ENCODE measurements around the gene P2RX2.

P2RX2 gene

GRCh38 chr12:132614861-132615578 lies 3.6 kb upstream of the P2RX2 start:
- H3K4ac ChIP-seq (ENCODE audit: low read length) = no peak overlapping the region
- H3K9me3 ChIP-seq (replicated peaks in 1 of 2; ENCODE audit: control insufficient read depth in 2 of 2, insufficient read depth in 1 of 2, low read depth in 1 of 2, low read length in 2 of 2) = peaks cover 28 to 31% of the 10 kb centered on the region in 2 donors
- no peak overlapping the region for H3K27ac ChIP-seq (replicated peaks; ENCODE audit: low read length)
- no peak overlapping the region for H2AK5ac ChIP-seq (ENCODE audit: low read depth, low read length)
- no CpG with 5 or more reads among the region's 18 CpGs for WGBS, 2 donors (ENCODE audit: extremely low coverage in 2 of 2, insufficient read length in 2 of 2, insufficient replicate concordance in 1 of 2)
- no peak overlapping the region for H3K4me2 ChIP-seq (ENCODE audit: insufficient read depth, low read length, poor library complexity, severe bottlenecking)
- DNase-seq (ENCODE audit: low spot score) = peak; percentile 81
- H3K4me3 ChIP-seq (ENCODE audit: low read length in 2 of 2) = no peak overlapping the region
- peak overlapping the region; percentile 16 for H2BK12ac ChIP-seq (ENCODE audit: low read length)
- no peak overlapping the region for H3K23ac ChIP-seq (ENCODE audit: low read depth, low read length, poor library complexity)
- no peak overlapping the region for H2BK5ac ChIP-seq (ENCODE audit: low read length)
- H3K9ac ChIP-seq (ENCODE audit: low read depth, low read length, poor library complexity) = no peak overlapping the region
- peak overlapping the region; percentile 3 for H2BK15ac ChIP-seq (ENCODE audit: low read length)
- H3K14ac ChIP-seq (ENCODE audit: low read length) = no peak overlapping the region
- peaks cover 23 to 71% (median 49%) of the 10 kb centered on the region in 3 experiments for H3K27me3 ChIP-seq (ENCODE audit: control insufficient read depth in 3 of 3, insufficient read depth in 3 of 3, low read depth in 1 of 3, low read length in 3 of 3)
- no peaks in the 10 kb centered on the region for H3K36me3 ChIP-seq (replicated peaks in 1 of 2; ENCODE audit: control insufficient read depth in 2 of 2, insufficient read depth in 2 of 2, low read length in 2 of 2)
- H4K8ac ChIP-seq (ENCODE audit: low read depth, low read length) = no peak overlapping the region
- H3K18ac ChIP-seq (ENCODE audit: low read length) = no peak overlapping the region
- H2AFZ ChIP-seq (ENCODE audit: low read length) = no peak overlapping the region
- H4K91ac ChIP-seq (ENCODE audit: low read depth, low read length, poor library complexity) = no peak overlapping the region
- H3K79me1 ChIP-seq (ENCODE audit: low read depth, low read length) = no peaks in the 10 kb centered on the region
- H2BK120ac ChIP-seq (ENCODE audit: low read depth, low read length) = peak overlapping the region; percentile 11
- peaks cover 0 to 5% of the 10 kb centered on the region in 2 donors for H3K4me1 ChIP-seq (ENCODE audit: control insufficient read depth in 2 of 2, insufficient read depth in 1 of 2, low read depth in 1 of 2, low read length in 2 of 2)

GRCh38 chr12:132615579-132616038 lies 3.0 kb upstream of the P2RX2 start:
- H2BK12ac ChIP-seq (ENCODE audit: low read length) = peak overlapping the region; percentile 16
- H3K27me3 ChIP-seq (ENCODE audit: control insufficient read depth in 3 of 3, insufficient read depth in 3 of 3, low read depth in 1 of 3, low read length in 3 of 3) = peaks cover 23 to 71% (median 54%) of the 10 kb centered on the region in 3 experiments
- no peak overlapping the region for H3K27ac ChIP-seq (replicated peaks; ENCODE audit: low read length)
- peak overlapping the region; percentile 28 for H2AK5ac ChIP-seq (ENCODE audit: low read depth, low read length)
- no peak overlapping the region for H2BK5ac ChIP-seq (ENCODE audit: low read length)
- no peak for DNase-seq (ENCODE audit: low spot score)
- H3K4me3 ChIP-seq (ENCODE audit: low read length in 2 of 2) = no peak overlapping the region
- WGBS, 2 donors (ENCODE audit: extremely low coverage in 2 of 2, insufficient read length in 2 of 2, insufficient replicate concordance in 1 of 2) = no CpG with 5 or more reads among the region's 16 CpGs
- H4K91ac ChIP-seq (ENCODE audit: low read depth, low read length, poor library complexity) = no peak overlapping the region
- H3K18ac ChIP-seq (ENCODE audit: low read length) = no peak overlapping the region
- peak overlapping the region; percentile 3 for H2BK15ac ChIP-seq (ENCODE audit: low read length)
- no peaks in the 10 kb centered on the region for H3K79me1 ChIP-seq (ENCODE audit: low read depth, low read length)
- H3K4me2 ChIP-seq (ENCODE audit: insufficient read depth, low read length, poor library complexity, severe bottlenecking) = no peak overlapping the region
- H3K14ac ChIP-seq (ENCODE audit: low read length) = peak overlapping the region; percentile 56
- no peak overlapping the region for H2AFZ ChIP-seq (ENCODE audit: low read length)
- H3K4me1 ChIP-seq (ENCODE audit: control insufficient read depth in 2 of 2, insufficient read depth in 1 of 2, low read depth in 1 of 2, low read length in 2 of 2) = no peaks in the 10 kb centered on the region
- no peak overlapping the region for H3K23ac ChIP-seq (ENCODE audit: low read depth, low read length, poor library complexity)
- no peak overlapping the region for H3K4ac ChIP-seq (ENCODE audit: low read length)
- no peak overlapping the region for H4K8ac ChIP-seq (ENCODE audit: low read depth, low read length)
- H3K9me3 ChIP-seq (replicated peaks in 1 of 2; ENCODE audit: control insufficient read depth in 2 of 2, insufficient read depth in 1 of 2, low read depth in 1 of 2, low read length in 2 of 2) = peaks cover 28 to 31% of the 10 kb centered on the region in 2 donors
- peak overlapping the region; percentile 11 for H2BK120ac ChIP-seq (ENCODE audit: low read depth, low read length)
- H3K9ac ChIP-seq (ENCODE audit: low read depth, low read length, poor library complexity) = no peak overlapping the region
- no peaks in the 10 kb centered on the region for H3K36me3 ChIP-seq (replicated peaks in 1 of 2; ENCODE audit: control insufficient read depth in 2 of 2, insufficient read depth in 2 of 2, low read length in 2 of 2)

- Histone ChIP-seq H4K91ac (ENCODE audit: low read depth, low read length, poor library complexity) (no peak overlapping the region), H2AFZ (ENCODE audit: low read length) (no peak overlapping the region), H3K4ac (ENCODE audit: low read length) (no peak overlapping the region), H2AK5ac (ENCODE audit: low read depth, low read length) (no peak overlapping the region), H3K18ac (ENCODE audit: low read length) (no peak overlapping the region), H3K9ac (ENCODE audit: low read depth, low read length, poor library complexity) (no peak overlapping the region), H3K14ac (ENCODE audit: low read length) (no peak overlapping the region), H3K79me1 (ENCODE audit: low read depth, low read length) (no peaks in the 10 kb centered on the region), H2BK120ac (ENCODE audit: low read depth, low read length) (no peak overlapping the region), H2BK12ac (ENCODE audit: low read length) (no peak overlapping the region), H3K23ac (ENCODE audit: low read depth, low read length, poor library complexity) (no peak overlapping the region), H2BK15ac (ENCODE audit: low read length) (no peak overlapping the region), H2BK5ac (ENCODE audit: low read length) (no peak overlapping the region), H4K8ac (ENCODE audit: low read depth, low read length) (peak overlapping the region; percentile 17), H3K27me3 (ENCODE audit: control insufficient read depth in 3 of 3, insufficient read depth in 3 of 3, low read depth in 1 of 3, low read length in 3 of 3) (peaks cover 20 to 67% (median 47%) of the 10 kb centered on the region in 3 experiments), H3K36me3 (replicated peaks in 1 of 2; ENCODE audit: control insufficient read depth in 2 of 2, insufficient read depth in 2 of 2, low read length in 2 of 2) (no peaks in the 10 kb centered on the region), H3K4me3 (ENCODE audit: low read length in 2 of 2) (no peak overlapping the region), H3K4me2 (ENCODE audit: insufficient read depth, low read length, poor library complexity, severe bottlenecking) (no peak overlapping the region), H3K4me1 (ENCODE audit: control insufficient read depth in 2 of 2, insufficient read depth in 1 of 2, low read depth in 1 of 2, low read length in 2 of 2) (no peaks in the 10 kb centered on the region), H3K9me3 (replicated peaks in 1 of 2; ENCODE audit: control insufficient read depth in 2 of 2, insufficient read depth in 1 of 2, low read depth in 1 of 2, low read length in 2 of 2) (peaks cover 19 to 25% of the 10 kb centered on the region in 2 donors), H3K27ac (replicated peaks; ENCODE audit: low read length) (no peak overlapping the region)
- DNase-seq (ENCODE audit: low spot score) = no peak
- WGBS, 2 donors (ENCODE audit: extremely low coverage in 2 of 2, insufficient read length in 2 of 2, insufficient replicate concordance in 1 of 2) = no CpG with 5 or more reads among the region's 4 CpGs
Measured at GRCh38 chr12:132617135-132617701, 1.4 kb upstream of the P2RX2 start.
